HG03521 (cell line): Measurements from ENCODE around the gene ABCF2.
A peak's percentile ranks its signal among the peaks of the same experiment; 100 is the strongest.

Experiments used
- ATAC-seq: cut with Tn5 transposase; IDR thresholded peaks from one replicate; pipeline ENCODE4 v1.9.1; 2021; ENCODE audit warnings: mild to moderate bottlenecking, moderate library complexity; ENCODE audit not compliant: unreplicated experiment

ABCF2 gene

GRCh38 chr7:151175047-151175792 lies 51.8 kb downstream of the ABCF2 start:
- no peak for ATAC-seq

- ATAC-seq = no peak
Observed at GRCh38 chr7:151174246-151175046, 52.6 kb downstream of the ABCF2 start.

- no peak for ATAC-seq
Observed at GRCh38 chr7:151173386-151174245, 53.4 kb downstream of the ABCF2 start.

GRCh38 chr7:151172273-151173141 lies 54.5 kb downstream of the ABCF2 start:
- peak; percentile 55 for ATAC-seq

GRCh38 chr7:151168787-151169162 lies 58.2 kb downstream of the ABCF2 start:
- ATAC-seq = no peak

GRCh38 chr7:151168003-151168786 lies 58.8 kb downstream of the ABCF2 start:
- ATAC-seq = peak; percentile 52

GRCh38 chr7:151167197-151167961 lies 59.6 kb downstream of the ABCF2 start, which contains the start of gene GBX1:
TSS of gene GBX1 (minus strand) at chr7:151167694. CDS start at chr7:151167548, 146 bp downstream.
- ATAC-seq = no peak

GRCh38 chr7:151166629-151167196 lies 60.3 kb downstream of the ABCF2 start:
- no peak for ATAC-seq
